Cardiac muscle cell (in vitro differentiated cells and primary cell): ENCODE results near the gene NSUN6. TPM values are rescaled to one million over a fixed set of nuclear protein-coding genes. Genes with fewer than 3 reads are reported as not detected.
"Not testable (repeated sequence)": the region's sequence is repeated elsewhere in the genome, so short reads cannot be mapped to it uniquely, and the experiment has no call there.

Experiments
- DNase-seq, 2 donors: peaks; one replicate each; pipeline versions ENCODE4 v3.0.0 to v3.0.0-alpha.2; 2010 to 2017; ENCODE audit warnings: low read depth in 1 of 2, low spot score in 1 of 2
- H3K27ac ChIP-seq: fragments of 200-600 bp; sonication (generic); 2 replicates; pipeline ENCODE4 v1.5.1; 2016
- H3K27me3 ChIP-seq: fragments of 200-600 bp; sonication (generic); 2 replicates; pipeline ENCODE4 v1.6.0; 2016; ENCODE audit warnings: control low read depth
- H3K36me3 ChIP-seq: fragments of 200-600 bp; sonication (generic); 2 replicates; pipeline ENCODE4 v1.5.1; 2016; ENCODE audit warnings: control low read depth
- H3K4me1 ChIP-seq: fragments of 200-600 bp; sonication (generic); 2 replicates; pipeline ENCODE4 v1.8.1; 2017; ENCODE audit warnings: low read depth, mild to moderate bottlenecking, mixed run types
- H3K4me3 ChIP-seq: fragments of 200-600 bp; sonication (generic); 2 replicates; pipeline ENCODE4 v1.5.1; 2016; ENCODE audit warnings: mild to moderate bottlenecking
- H3K9me3 ChIP-seq: fragments of 200-600 bp; sonication (generic); 2 replicates; pipeline ENCODE4 v1.5.1; 2017; ENCODE audit warnings: low read depth, mild to moderate bottlenecking, control low read depth
- CTCF ChIP-seq: IDR thresholded peaks from 2 replicates; pipeline ENCODE4 v1.5.1; 2012; ENCODE audit warnings: low read depth, mild to moderate bottlenecking, low read length
- polyA plus RNA-seq: library from polyadenylated mRNA; unstranded; fragments of >200 nt; fragmentation: Nextera tagmentation; extraction: Ambion mirVana; gene quantifications from 2 replicates; pipeline ENCODE4 v1.2.1, GENCODE V29; 2016
- total RNA-seq: library from RNA; depleted of rRNA; stranded (reverse); fragments of >200 nt; gene quantifications from 2 replicates; pipeline ENCODE4 v1.2.3, GENCODE V29; 2016

Gene NSUN6
- total and polyA plus RNA-seq, 2 experiments from 2014 or later: 11.4 to 15.4 TPM

DNA sequence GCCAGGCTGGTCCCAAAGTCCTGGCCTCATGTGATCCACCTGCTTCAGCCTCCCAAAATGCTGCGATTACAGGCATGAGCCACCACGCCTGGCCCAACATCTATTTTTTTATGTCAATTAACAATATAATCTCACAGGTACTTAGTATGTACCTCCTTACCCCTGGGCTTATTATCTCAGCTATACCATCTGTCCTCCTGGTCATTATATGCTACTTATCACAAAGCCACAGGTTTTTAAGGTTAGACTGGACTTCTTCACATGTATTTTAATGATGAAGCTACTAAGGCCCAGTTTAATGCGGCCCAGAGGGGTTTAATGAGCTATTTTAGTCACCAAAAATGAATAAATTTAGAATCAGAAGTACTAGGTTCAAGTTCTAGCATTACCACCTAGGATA, 3.4 kb downstream of the NSUN6 start:
- DNase-seq: no peak
- Histone ChIP-seq H3K36me3 (no peaks in the 10 kb centered on the region), H3K4me3 (no peak overlapping the region), H3K4me1 (peaks cover 8% of the 10 kb centered on the region), H3K27me3 (no peaks in the 10 kb centered on the region), H3K27ac (no peak overlapping the region), H3K9me3 (no peaks in the 10 kb centered on the region)
- no peak for TF ChIP-seq CTCF

DNA sequence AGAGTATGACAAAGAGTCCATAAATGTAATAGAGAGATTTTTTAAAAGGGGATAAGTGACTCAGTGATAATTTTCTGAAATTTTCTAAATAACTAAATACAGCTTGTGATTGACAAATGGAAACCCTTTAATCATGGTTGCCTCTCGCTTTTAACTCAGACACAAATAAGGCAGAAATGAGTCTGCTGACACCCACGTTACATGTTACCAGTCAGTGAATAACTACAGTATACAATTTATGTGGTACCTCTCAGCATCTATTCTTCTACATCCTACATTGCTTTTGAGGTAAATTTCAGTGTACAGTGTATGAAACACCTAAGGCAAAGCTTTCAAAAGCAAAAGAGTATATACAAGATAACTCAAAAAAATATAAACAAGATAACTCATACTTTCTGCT, 4.2 kb downstream of the NSUN6 start:
- peaks cover 8% of the 10 kb centered on the region for H3K4me1 ChIP-seq
- no peaks in the 10 kb centered on the region for H3K27me3 ChIP-seq
- no peak for DNase-seq
- TF ChIP-seq CTCF: no peak
- H3K36me3 ChIP-seq: no peaks in the 10 kb centered on the region
- no peak overlapping the region for H3K27ac ChIP-seq
- no peaks in the 10 kb centered on the region for H3K9me3 ChIP-seq
- H3K4me3 ChIP-seq: no peak overlapping the region

DNA sequence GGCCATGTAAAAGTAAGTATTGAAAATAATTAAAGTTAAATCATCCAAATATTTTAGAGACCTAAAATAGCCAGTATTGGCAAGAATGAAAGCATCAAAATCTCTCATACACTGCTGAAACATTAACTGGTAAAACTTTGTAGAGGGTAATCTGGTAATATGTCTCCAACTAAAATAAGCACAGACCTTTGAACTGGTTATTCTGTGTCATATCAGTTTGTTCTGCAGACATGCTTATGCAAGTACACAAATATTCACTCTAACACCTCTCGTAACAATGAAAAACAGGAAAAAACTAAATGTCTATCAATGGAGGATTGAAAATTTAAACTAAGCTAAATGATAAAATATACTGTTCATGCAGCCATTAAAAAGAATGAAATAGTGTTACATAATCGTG, 11.7 kb downstream of the NSUN6 start:
- not testable (repeated sequence) for DNase-seq

GRCh38 chr10:18637400-18637799, 14.0 kb downstream of the NSUN6 start:
- not testable (repeated sequence) for H3K9me3 ChIP-seq, H3K27me3 ChIP-seq, H3K4me1 ChIP-seq, H3K4me3 ChIP-seq, DNase-seq, H3K27ac ChIP-seq, H3K36me3 ChIP-seq

More for the DNA sequence above, 11.7 kb downstream of the NSUN6 start:
- not testable (repeated sequence) for H3K27ac ChIP-seq, H3K4me3 ChIP-seq, H3K9me3 ChIP-seq, H3K36me3 ChIP-seq, H3K4me1 ChIP-seq, H3K27me3 ChIP-seq

DNA sequence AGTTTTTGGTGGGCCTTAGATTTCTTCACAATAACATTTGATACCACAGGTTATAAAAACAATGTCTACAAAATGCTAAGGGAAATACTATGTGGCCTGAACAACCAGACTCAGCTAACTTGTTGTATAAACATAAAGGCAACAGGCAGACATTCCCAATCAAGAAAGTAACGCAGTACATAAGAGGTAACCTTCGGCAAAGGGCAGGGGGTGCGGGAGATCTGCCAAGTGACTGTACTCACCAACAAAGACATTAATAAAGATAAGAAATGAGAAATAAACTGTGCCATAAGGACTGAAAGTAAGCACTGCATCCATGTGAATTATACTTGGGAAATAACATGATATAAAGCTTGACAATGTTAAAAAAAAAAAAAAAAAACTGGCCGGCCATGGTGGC, 15.4 kb downstream of the NSUN6 start:
- DNase-seq: no peak
- Histone ChIP-seq H3K27me3 (no peaks in the 10 kb centered on the region), H3K4me3 (no peak overlapping the region), H3K36me3 (no peaks in the 10 kb centered on the region), H3K27ac (no peak overlapping the region), H3K9me3 (no peaks in the 10 kb centered on the region), H3K4me1 (no peaks in the 10 kb centered on the region)
- TF ChIP-seq CTCF: no peak

- not testable (repeated sequence) for H3K36me3 ChIP-seq, DNase-seq, H3K4me3 ChIP-seq, H3K9me3 ChIP-seq, H3K27me3 ChIP-seq, H3K27ac ChIP-seq, H3K4me1 ChIP-seq
These were observed 18.9 kb downstream of the NSUN6 start for GRCh38 chr10:18632500-18632899.

- Histone ChIP-seq H3K27ac (peak overlapping the region; percentile 77), H3K4me3 (peak overlapping the region; percentile 35)
- not testable (repeated sequence) for H3K4me1 ChIP-seq, H3K36me3 ChIP-seq, H3K9me3 ChIP-seq, H3K27me3 ChIP-seq
- peak; percentile 68 to 82 for DNase-seq
These were observed 23.9 kb downstream of the NSUN6 start for GRCh38 chr10:18627452-18628018.

DNA sequence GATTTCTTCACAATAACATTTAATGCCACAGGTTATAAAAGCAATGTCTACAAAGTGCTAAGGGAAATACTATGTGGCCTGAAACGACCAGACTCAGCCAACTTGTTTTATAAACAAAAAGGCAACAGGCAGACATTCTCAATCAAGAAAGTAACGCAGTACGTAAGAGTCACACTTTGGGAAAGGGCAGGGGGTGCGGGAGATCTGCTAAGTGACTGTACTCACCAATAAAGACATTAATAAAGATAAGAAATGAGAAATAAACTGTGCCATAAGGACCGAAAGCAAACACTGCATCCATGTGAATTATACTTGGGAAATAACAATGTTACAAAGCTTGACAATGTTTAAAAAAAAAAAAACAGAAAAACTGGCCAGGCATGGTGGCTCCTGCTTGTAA, 25.5 kb downstream of the NSUN6 start:
- Histone ChIP-seq H3K27ac (no peak overlapping the region), H3K27me3 (no peaks in the 10 kb centered on the region), H3K9me3 (no peaks in the 10 kb centered on the region), H3K4me1 (peaks cover 11% of the 10 kb centered on the region), H3K36me3 (no peaks in the 10 kb centered on the region), H3K4me3 (no peak overlapping the region)
- TF ChIP-seq CTCF: no peak
- no peak for DNase-seq

- peak in 1 of 2 donors; percentile 65 for DNase-seq
- not testable (repeated sequence) for H3K9me3 ChIP-seq
These were observed 27.7 kb downstream of the NSUN6 start for GRCh38 chr10:18623671-18624070.

More at GRCh38 chr10:18623671-18624070, 27.7 kb downstream of the NSUN6 start:
- not testable (repeated sequence) for H3K4me3 ChIP-seq, H3K27ac ChIP-seq, H3K36me3 ChIP-seq, H3K27me3 ChIP-seq
- H3K4me1 ChIP-seq: peaks cover 16% of the 10 kb centered on the region
